CD14-positive monocyte (primary cell): Measurements from ENCODE around the gene GAK. TPM values are rescaled to one million over a fixed set of nuclear protein-coding genes. Genes with fewer than 3 reads are reported as not detected.

ENCODE experiments used
- DNase-seq, 3 donors: peaks; one replicate each; pipeline ENCODE4 v3.0.0-alpha.2; 2011 to 2022
- H2AFZ ChIP-seq: 2 replicates; pipeline ENCODE4 v1.6.0; 2012; ENCODE audit warnings: mild to moderate bottlenecking, low read depth, low read length, inconsistent platforms; ENCODE audit not compliant: insufficient read depth, poor library complexity, severe bottlenecking
- H3K27ac ChIP-seq, 2 donors: 1 replicate in 1 of 2; 2 replicates in 1 of 2; pipeline ENCODE4 v1.5.1; 2012 to 2013; ENCODE audit warnings: low read length in 2 of 2, control low read depth in 1 of 2, inconsistent platforms in 1 of 2, low read depth in 1 of 2, mild to moderate bottlenecking in 1 of 2
- H3K27me3 ChIP-seq, 2 donors: one replicate each; pipeline versions ENCODE4 v1.6.0 to v1.6.1; 2011 to 2013; ENCODE audit warnings: low read length in 2 of 2; ENCODE audit not compliant: control insufficient read depth in 2 of 2, insufficient read depth in 2 of 2
- H3K36me3 ChIP-seq, 2 donors: replicated peaks in 1 of 2; 1 replicate in 1 of 2; 2 replicates in 1 of 2; pipeline versions ENCODE4 v1.5.1 to v1.6.1; 2012 to 2013; ENCODE audit warnings: low read length in 2 of 2, control low read depth in 1 of 2, inconsistent platforms in 1 of 2, mild to moderate bottlenecking in 1 of 2; ENCODE audit not compliant: insufficient read depth in 2 of 2, control insufficient read depth in 1 of 2
- H3K4me1 ChIP-seq, 2 donors: 1 replicate in 1 of 2; 2 replicates in 1 of 2; pipeline versions ENCODE4 v1.5.1 to v1.6.1; 2012 to 2013; ENCODE audit warnings: low read length in 2 of 2, control low read depth in 1 of 2, inconsistent platforms in 1 of 2, mild to moderate bottlenecking in 1 of 2, moderate library complexity in 1 of 2; ENCODE audit not compliant: insufficient read depth in 2 of 2, control insufficient read depth in 1 of 2
- H3K4me2 ChIP-seq: replicated peaks from 2 replicates; pipeline ENCODE3; 2012; ENCODE audit warnings: low read length, moderate library complexity, mild to moderate bottlenecking; ENCODE audit not compliant: poor library complexity, severe bottlenecking; ENCODE audit errors: extremely low read depth
- H3K4me3 ChIP-seq, 3 experiments: fragments of 200-600 bp in 1 of 3; sonication (generic) in 1 of 3; replicated peaks in 1 of 3; 1 replicate in 2 of 3; 2 replicates in 1 of 3; pipeline ENCODE4 v1.5.1; 2011 to 2013; ENCODE audit warnings: low read length in 3 of 3, mild to moderate bottlenecking in 3 of 3, control low read depth in 2 of 3, low read depth in 2 of 3, inconsistent platforms in 1 of 3, moderate library complexity in 1 of 3
- H3K79me2 ChIP-seq: 2 replicates; pipeline ENCODE4 v1.6.0; 2012; ENCODE audit warnings: mild to moderate bottlenecking, control low read depth, inconsistent platforms, low read length, moderate library complexity; ENCODE audit not compliant: insufficient read depth
- H3K9ac ChIP-seq: 2 replicates; pipeline ENCODE4 v1.6.0; 2017; ENCODE audit warnings: low read length, mild to moderate bottlenecking; ENCODE audit not compliant: insufficient read depth, poor library complexity, severe bottlenecking
- H3K9me3 ChIP-seq, 2 donors: replicated peaks in 1 of 2; 1 replicate in 1 of 2; 2 replicates in 1 of 2; pipeline versions ENCODE4 v1.5.1 to v1.6.1; 2012 to 2013; ENCODE audit warnings: low read length in 2 of 2, control low read depth in 1 of 2; ENCODE audit not compliant: control insufficient read depth in 1 of 2, insufficient read depth in 1 of 2
- H4K20me1 ChIP-seq: 2 replicates; pipeline ENCODE4 v1.6.0; 2012; ENCODE audit warnings: mild to moderate bottlenecking, low read length, control low read depth, moderate library complexity; ENCODE audit not compliant: insufficient read depth
- H3K27ac Mint-ChIP-seq, 7 donors: one replicate each; pipeline ENCODE4 v1.8.0; 2020; ENCODE audit warnings: mild to moderate bottlenecking in 7 of 7, mixed read lengths in 7 of 7, moderate library complexity in 6 of 7, inconsistent platforms in 2 of 7
- H3K27me3 Mint-ChIP-seq, 3 donors: one replicate each; pipeline ENCODE4 v1.8.0; 2021 to 2022; ENCODE audit warnings: low read depth in 3 of 3, mild to moderate bottlenecking in 3 of 3, mixed read lengths in 3 of 3, moderate library complexity in 3 of 3, inconsistent platforms in 1 of 3
- H3K36me3 Mint-ChIP-seq, 2 donors: one replicate each; pipeline ENCODE4 v1.8.0; 2020; ENCODE audit warnings: mixed read lengths in 2 of 2, inconsistent platforms in 1 of 2, mild to moderate bottlenecking in 1 of 2
- H3K4me1 Mint-ChIP-seq: one replicate; pipeline ENCODE4 v1.8.0; 2020; ENCODE audit warnings: mild to moderate bottlenecking, mixed read lengths
- H3K4me3 Mint-ChIP-seq, 2 donors: one replicate each; pipeline ENCODE4 v1.8.0; 2020; ENCODE audit warnings: mild to moderate bottlenecking in 2 of 2, mixed read lengths in 2 of 2, moderate library complexity in 1 of 2
- H3K9me3 Mint-ChIP-seq, 7 donors: one replicate each; pipeline ENCODE4 v1.8.0; 2020 to 2022; ENCODE audit warnings: mixed read lengths in 7 of 7, mild to moderate bottlenecking in 6 of 7, moderate library complexity in 6 of 7, inconsistent platforms in 2 of 7
- CTCF ChIP-seq: fragments of 200-600 bp; IDR thresholded peaks from one replicate; pipeline ENCODE4 v1.8.0; 2022; ENCODE audit warnings: antibody characterized with exemption, mild to moderate bottlenecking
- WGBS: methylation state at CpG from one replicate; pipeline ENCODE4 v1.1.5; 2013; ENCODE audit warnings: missing lambda C conversion rate; ENCODE audit not compliant: insufficient coverage; 5-methylcytosine and 5-hydroxymethylcytosine counted together
- intact Hi-C, 2 donors: fragments of 100-400 bp; cut with micrococcal nuclease; formaldehyde crosslinking; loops; one replicate each; pipeline versions ENCODE4 v1.15.0 to v1.15.1; 2023
- polyA plus RNA-seq, 3 donors: library from polyadenylated mRNA; depleted of rRNA in 1 of 3; unstranded in 2 of 3; stranded (reverse) in 1 of 3; fragments of 300-500 nt in 2 of 3; fragments of >200 nt in 1 of 3; fragmentation: Illumina TruSeq in 2 of 3; gene quantifications; 1 replicate in 2 of 3; 2 replicates in 1 of 3; pipeline ENCODE4 v1.2.3, GENCODE V29; 2012 to 2021

Gene GAK
- polyA plus RNA-seq, 3 donors, result 40.3 to 88.7 (median 54.9) TPM

- Histone ChIP-seq H3K27me3 (peaks cover 0 to 24% of the 10 kb centered on the region in 2 donors), H3K9ac (no peak overlapping the region), H3K27ac (no peak overlapping the region), H3K36me3 (peaks cover 11 to 39% of the 10 kb centered on the region in 2 donors), H3K4me3 (no peak overlapping the region), H3K79me2 (peaks cover 18% of the 10 kb centered on the region), H2AFZ (no peak overlapping the region), H3K4me2 (no peak overlapping the region), H3K9me3 (no peaks in the 10 kb centered on the region), H4K20me1 (peaks cover 49% of the 10 kb centered on the region), H3K4me1 (peaks cover 20 to 32% of the 10 kb centered on the region in 2 donors)
- H3K4me3 Mint-ChIP-seq, result no peak overlapping the region
- peaks cover 0 to 2% (median 0%) of the 10 kb centered on the region in 7 donors for H3K9me3 Mint-ChIP-seq
- H3K27me3 Mint-ChIP-seq, result peaks cover 4 to 12% (median 9%) of the 10 kb centered on the region in 3 donors
- no peak for DNase-seq
- peaks cover 13% of the 10 kb centered on the region for H3K4me1 Mint-ChIP-seq
- no peak for TF ChIP-seq CTCF
- no peak overlapping the region for H3K27ac Mint-ChIP-seq
- peaks cover 14 to 17% of the 10 kb centered on the region in 2 donors for H3K36me3 Mint-ChIP-seq
- intact Hi-C loops, result no loop called here
- 96% methylated on average over 21 of the region's 23 CpGs for WGBS
These were observed 36.7 kb upstream of the GAK start for GRCh38 chr4:968621-969394.

GRCh38 chr4:968221-968620 lies 36.1 kb upstream of the GAK start:
- Histone ChIP-seq H3K9ac (no peak overlapping the region), H3K36me3 (peaks cover 12 to 45% of the 10 kb centered on the region in 2 donors), H3K9me3 (no peaks in the 10 kb centered on the region), H2AFZ (no peak overlapping the region), H3K27ac (no peak overlapping the region), H3K4me1 (peaks cover 20 to 29% of the 10 kb centered on the region in 2 donors), H3K4me3 (no peak overlapping the region), H3K27me3 (peaks cover 0 to 24% of the 10 kb centered on the region in 2 donors), H3K79me2 (peaks cover 18% of the 10 kb centered on the region), H3K4me2 (no peak overlapping the region), H4K20me1 (peaks cover 49% of the 10 kb centered on the region)
- H3K4me3 Mint-ChIP-seq, result no peak overlapping the region
- intact Hi-C loops, result no loop called here
- H3K9me3 Mint-ChIP-seq, result peaks cover 0 to 2% (median 0%) of the 10 kb centered on the region in 7 donors
- H3K27me3 Mint-ChIP-seq, result peaks cover 4 to 12% (median 9%) of the 10 kb centered on the region in 3 donors
- TF ChIP-seq CTCF, result no peak
- peaks cover 13% of the 10 kb centered on the region for H3K4me1 Mint-ChIP-seq
- WGBS, result 41% methylated on average over 13 of the region's 24 CpGs
- H3K27ac Mint-ChIP-seq, result no peak overlapping the region
- H3K36me3 Mint-ChIP-seq, result peaks cover 14 to 21% of the 10 kb centered on the region in 2 donors
- no peak for DNase-seq
